Nephron (organoid): ENCODE data around the gene GIMAP5.

Experiments used
- H3K27ac Mint-ChIP-seq, 3 experiments: 2 replicates each; pipeline ENCODE4 v1.8.0; 2020; ENCODE audit warnings: mixed read lengths in 3 of 3, mild to moderate bottlenecking in 2 of 3, moderate library complexity in 1 of 3
- H3K27me3 Mint-ChIP-seq: 2 replicates; pipeline ENCODE4 v1.8.0; 2021; ENCODE audit warnings: low read depth, mild to moderate bottlenecking, moderate library complexity, mixed read lengths
- H3K36me3 Mint-ChIP-seq: 2 replicates; pipeline ENCODE4 v1.8.0; 2020; ENCODE audit warnings: low read depth, mixed read lengths
- H3K4me1 Mint-ChIP-seq: 2 replicates; pipeline ENCODE4 v1.8.0; 2020; ENCODE audit warnings: mixed read lengths
- H3K4me3 Mint-ChIP-seq, 3 experiments: 2 replicates each; pipeline ENCODE4 v1.8.0; 2020; ENCODE audit warnings: mild to moderate bottlenecking in 3 of 3, mixed read lengths in 3 of 3, moderate library complexity in 2 of 3
- H3K9me3 Mint-ChIP-seq: 2 replicates; pipeline ENCODE4 v1.8.0; 2020; ENCODE audit warnings: mixed read lengths
- TF ChIP-seq, protein P1 (sequence below), 3 experiments: fragments of 200-600 bp; sonication (generic); IDR thresholded peaks; one replicate each; pipeline ENCODE4 v1.5.0; 2021; ENCODE audit warnings: antibody characterized with exemption in 3 of 3; ENCODE audit not compliant: unreplicated experiment in 3 of 3

The GIMAP5 gene

GRCh38 chr7:150721970-150722373 lies 15.2 kb upstream of the GIMAP5 start:
- no peak overlapping the region for H3K27ac Mint-ChIP-seq
- peaks cover 8% of the 10 kb centered on the region for H3K9me3 Mint-ChIP-seq
- TF ChIP-seq, protein P1, sequence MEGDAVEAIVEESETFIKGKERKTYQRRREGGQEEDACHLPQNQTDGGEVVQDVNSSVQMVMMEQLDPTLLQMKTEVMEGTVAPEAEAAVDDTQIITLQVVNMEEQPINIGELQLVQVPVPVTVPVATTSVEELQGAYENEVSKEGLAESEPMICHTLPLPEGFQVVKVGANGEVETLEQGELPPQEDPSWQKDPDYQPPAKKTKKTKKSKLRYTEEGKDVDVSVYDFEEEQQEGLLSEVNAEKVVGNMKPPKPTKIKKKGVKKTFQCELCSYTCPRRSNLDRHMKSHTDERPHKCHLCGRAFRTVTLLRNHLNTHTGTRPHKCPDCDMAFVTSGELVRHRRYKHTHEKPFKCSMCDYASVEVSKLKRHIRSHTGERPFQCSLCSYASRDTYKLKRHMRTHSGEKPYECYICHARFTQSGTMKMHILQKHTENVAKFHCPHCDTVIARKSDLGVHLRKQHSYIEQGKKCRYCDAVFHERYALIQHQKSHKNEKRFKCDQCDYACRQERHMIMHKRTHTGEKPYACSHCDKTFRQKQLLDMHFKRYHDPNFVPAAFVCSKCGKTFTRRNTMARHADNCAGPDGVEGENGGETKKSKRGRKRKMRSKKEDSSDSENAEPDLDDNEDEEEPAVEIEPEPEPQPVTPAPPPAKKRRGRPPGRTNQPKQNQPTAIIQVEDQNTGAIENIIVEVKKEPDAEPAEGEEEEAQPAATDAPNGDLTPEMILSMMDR (IDR thresholded peaks at IDR 0.05; ENCODE audit: unreplicated experiment in 3 of 3): no peak
- H3K4me1 Mint-ChIP-seq: peaks cover 8% of the 10 kb centered on the region
- no peaks in the 10 kb centered on the region for H3K27me3 Mint-ChIP-seq
- H3K4me3 Mint-ChIP-seq: no peak overlapping the region
- no peaks in the 10 kb centered on the region for H3K36me3 Mint-ChIP-seq

GRCh38 chr7:150722431-150722931 lies 14.7 kb upstream of the GIMAP5 start:
- Mint-ChIP-seq H3K36me3 (no peaks in the 10 kb centered on the region), H3K4me1 (peaks cover 4% of the 10 kb centered on the region), H3K4me3 (no peak overlapping the region), H3K27ac (no peak overlapping the region), H3K27me3 (no peaks in the 10 kb centered on the region), H3K9me3 (peaks cover 14% of the 10 kb centered on the region)
- TF ChIP-seq, protein P1 (IDR thresholded peaks at IDR 0.05; ENCODE audit: unreplicated experiment in 3 of 3): no peak

DNA sequence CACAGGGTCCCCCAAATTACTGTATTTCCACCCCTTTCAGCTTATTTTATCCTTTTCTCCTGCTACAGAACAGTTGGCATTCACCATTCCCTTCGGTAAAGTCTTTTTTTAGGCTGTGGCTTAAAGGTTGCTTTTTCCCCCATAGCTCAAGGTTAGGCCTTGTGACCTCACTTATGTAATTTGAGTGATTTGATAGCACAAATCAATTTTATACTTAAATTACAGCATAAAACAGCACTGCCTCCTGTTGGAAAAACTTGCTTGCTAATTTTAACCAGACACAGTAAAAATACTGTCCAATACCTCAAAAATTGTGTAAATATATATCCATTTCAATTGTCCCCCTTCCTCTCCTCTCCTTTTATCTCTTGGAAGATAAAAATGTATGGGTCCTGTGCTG lies 13.8 kb upstream of the GIMAP5 start:
- no peaks in the 10 kb centered on the region for H3K36me3 Mint-ChIP-seq
- no peaks in the 10 kb centered on the region for H3K27me3 Mint-ChIP-seq
- peaks cover 4% of the 10 kb centered on the region for H3K4me1 Mint-ChIP-seq
- TF ChIP-seq, protein P1 (IDR thresholded peaks at IDR 0.05; ENCODE audit: unreplicated experiment in 3 of 3): no peak
- no peak overlapping the region for H3K27ac Mint-ChIP-seq
- H3K9me3 Mint-ChIP-seq: peaks cover 22% of the 10 kb centered on the region
- H3K4me3 Mint-ChIP-seq: no peak overlapping the region

DNA sequence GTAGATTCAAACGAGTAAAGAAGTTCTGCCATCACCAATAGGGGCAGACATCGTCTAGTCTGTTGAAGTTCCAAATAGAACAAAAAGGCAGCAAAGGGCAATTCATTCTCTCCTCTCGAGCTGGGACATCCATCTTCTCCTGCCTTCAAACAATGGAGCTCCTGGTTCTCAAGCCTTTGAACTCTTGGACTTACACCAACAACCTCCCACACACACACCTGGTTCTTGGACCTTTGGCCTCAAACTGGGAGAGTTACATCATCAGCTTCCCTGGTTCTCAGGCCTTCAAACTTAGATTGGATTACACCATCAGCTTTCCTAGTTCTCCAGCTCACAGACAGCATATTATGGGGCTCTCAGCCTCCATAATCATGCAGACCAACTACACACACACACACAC lies 9.8 kb upstream of the GIMAP5 start:
- no peaks in the 10 kb centered on the region for H3K36me3 Mint-ChIP-seq
- peaks cover 25% of the 10 kb centered on the region for H3K9me3 Mint-ChIP-seq
- no peaks in the 10 kb centered on the region for H3K27me3 Mint-ChIP-seq
- no peak overlapping the region for H3K27ac Mint-ChIP-seq
- TF ChIP-seq, protein P1 (IDR thresholded peaks at IDR 0.05; ENCODE audit: unreplicated experiment in 3 of 3): no peak
- H3K4me1 Mint-ChIP-seq: no peaks in the 10 kb centered on the region
- H3K4me3 Mint-ChIP-seq: no peak overlapping the region

- Mint-ChIP-seq H3K4me3 (no peak overlapping the region), H3K27ac (no peak overlapping the region), H3K9me3 (peaks cover 25% of the 10 kb centered on the region), H3K36me3 (no peaks in the 10 kb centered on the region), H3K4me1 (no peaks in the 10 kb centered on the region), H3K27me3 (no peaks in the 10 kb centered on the region)
- TF ChIP-seq, protein P1 (IDR thresholded peaks at IDR 0.05; ENCODE audit: unreplicated experiment in 3 of 3): no peak
These were observed 9.2 kb upstream of the GIMAP5 start for GRCh38 chr7:150728011-150728410.

- Mint-ChIP-seq H3K27me3 (peaks cover 3% of the 10 kb centered on the region), H3K9me3 (peaks cover 25% of the 10 kb centered on the region), H3K4me3 (no peak overlapping the region), H3K4me1 (no peaks in the 10 kb centered on the region), H3K27ac (no peak overlapping the region), H3K36me3 (no peaks in the 10 kb centered on the region)
- TF ChIP-seq, protein P1 (IDR thresholded peaks at IDR 0.05; ENCODE audit: unreplicated experiment in 3 of 3): no peak
These were observed 8.6 kb upstream of the GIMAP5 start for GRCh38 chr7:150728609-150729008.
